GM21367 (cell line): ENCODE results near the gene CACNA2D3.

Experiments used
- ATAC-seq: cut with Tn5 transposase; IDR thresholded peaks from one replicate; pipeline ENCODE4 v1.9.1; 2021; ENCODE audit not compliant: unreplicated experiment

CACNA2D3 gene

GRCh38 chr3:54361746-54362283, 239.5 kb downstream of the CACNA2D3 start:
- no peak for ATAC-seq

DNA sequence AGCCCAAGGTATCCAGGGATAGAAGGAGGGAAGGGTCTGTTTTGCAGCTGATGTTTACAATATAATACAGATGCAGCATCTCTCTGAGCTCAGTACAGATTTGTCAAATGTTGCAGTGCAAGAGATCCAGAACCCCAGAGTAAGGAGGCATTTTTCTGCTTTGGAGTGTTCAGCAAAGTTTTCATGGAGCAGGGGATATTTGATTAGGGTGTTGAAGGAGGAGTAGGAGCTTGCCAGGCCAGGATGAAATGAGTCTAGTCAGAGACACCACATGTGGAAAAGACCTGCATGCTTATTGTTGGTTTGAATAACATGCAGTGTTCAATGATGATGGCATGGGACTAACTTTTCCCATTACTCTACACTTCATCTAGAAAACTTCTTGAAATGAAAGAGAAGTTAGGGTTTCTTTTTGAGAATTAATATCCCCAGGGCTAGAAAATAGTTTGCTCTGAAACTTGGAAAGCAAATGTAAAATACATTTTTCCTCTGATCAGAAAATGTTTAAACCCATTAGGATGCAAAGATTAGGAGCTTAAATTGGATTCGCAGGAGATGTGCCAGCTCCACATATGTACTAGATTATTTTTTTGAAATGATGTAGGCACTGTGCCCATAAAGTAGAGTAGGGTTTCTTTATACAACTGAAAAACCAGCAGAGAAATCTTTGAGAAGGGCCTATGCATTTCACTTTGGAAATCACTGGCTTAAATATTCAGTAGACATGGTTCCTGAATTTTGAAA, 243.8 kb downstream of the CACNA2D3 start:
- no peak for ATAC-seq

- ATAC-seq, result no peak
These were observed 244.5 kb downstream of the CACNA2D3 start for GRCh38 chr3:54366839-54367238.

- no peak for ATAC-seq
These were observed 249.9 kb downstream of the CACNA2D3 start for GRCh38 chr3:54372232-54372631.

- no peak for ATAC-seq
These were observed 252.0 kb downstream of the CACNA2D3 start for GRCh38 chr3:54374214-54374852.

DNA sequence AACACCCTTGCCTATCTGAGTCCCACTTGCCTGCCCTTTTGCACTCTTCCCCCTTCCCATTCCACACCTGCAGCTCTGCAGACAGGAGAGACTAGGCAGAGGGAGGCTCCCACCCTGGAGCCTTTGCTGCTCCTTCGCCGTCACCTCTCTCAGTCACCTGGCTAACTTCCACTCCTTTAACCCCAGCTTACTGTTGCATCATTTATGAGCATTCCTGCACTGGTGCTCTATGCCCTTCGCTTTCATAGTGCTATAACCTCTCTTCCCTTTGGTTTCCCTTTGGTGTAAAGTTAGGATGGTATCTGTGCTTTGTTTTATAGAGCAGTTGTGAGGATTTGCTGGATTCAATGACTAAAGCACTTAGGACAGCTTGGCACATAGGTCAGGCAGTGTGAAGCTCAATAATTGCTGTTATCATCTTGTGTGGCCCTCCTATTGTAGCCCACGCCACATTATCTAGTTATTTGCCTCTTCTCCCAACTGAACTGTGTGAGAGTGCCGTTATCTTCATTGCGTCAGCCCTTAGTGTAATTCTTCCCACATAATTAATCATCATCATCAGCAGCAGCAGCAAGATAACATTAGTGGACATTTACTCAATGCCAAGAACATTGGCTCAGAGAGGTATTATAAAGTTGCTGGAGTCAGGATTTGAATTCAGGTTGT, 253.9 kb downstream of the CACNA2D3 start:
- ATAC-seq, result no peak

DNA sequence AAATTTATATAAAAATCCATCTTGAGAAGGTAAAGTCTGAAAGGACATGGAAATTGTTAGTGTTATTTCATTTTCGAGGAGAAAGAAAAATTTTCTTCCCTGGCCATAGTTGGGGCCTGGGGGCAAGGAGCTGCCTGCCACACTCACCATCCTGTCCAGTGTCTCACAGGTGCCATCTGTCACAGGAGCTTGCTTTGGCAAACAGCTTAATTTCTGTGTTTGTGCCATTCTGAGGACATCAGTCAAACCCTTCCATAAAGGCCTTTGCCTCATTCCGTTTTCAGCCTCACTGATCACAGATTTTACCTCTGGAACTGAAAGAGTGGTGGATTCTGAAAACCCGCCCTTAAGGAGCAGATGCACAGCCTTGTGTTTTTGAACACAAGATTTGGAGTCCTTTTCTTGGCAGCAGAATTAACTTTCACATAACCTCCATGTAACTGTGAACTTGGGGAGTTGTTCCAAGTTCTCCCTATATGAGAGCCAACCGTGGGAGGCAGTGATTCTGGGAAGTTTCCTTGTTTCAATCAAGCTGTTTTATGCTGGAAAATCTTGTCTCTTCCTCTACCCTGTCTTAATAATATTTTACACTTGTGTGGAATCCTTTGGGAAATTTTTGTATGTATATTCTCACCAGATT, 254.7 kb downstream of the CACNA2D3 start:
- no peak for ATAC-seq

- ATAC-seq, result no peak
These were observed 255.8 kb downstream of the CACNA2D3 start for GRCh38 chr3:54378184-54378583.

DNA sequence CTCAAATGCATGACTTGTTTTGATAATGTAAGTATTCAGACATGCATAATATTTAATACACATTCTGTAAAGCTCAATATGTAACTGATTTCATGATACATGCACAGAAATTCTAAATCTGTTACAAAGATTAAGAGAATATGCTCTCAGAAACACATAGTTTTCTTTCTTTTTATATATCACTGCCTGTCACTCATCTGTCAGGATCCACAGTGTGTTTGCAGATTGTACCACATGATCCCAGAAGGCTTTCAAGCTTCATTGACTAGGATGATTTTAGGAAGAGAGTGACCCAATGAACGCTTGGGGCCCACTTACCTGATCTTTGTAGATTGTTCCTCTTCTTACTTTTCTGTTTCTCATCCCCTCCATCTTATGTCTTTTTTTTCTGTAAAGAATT, 261.9 kb downstream of the CACNA2D3 start:
- no peak for ATAC-seq

GRCh38 chr3:54390582-54390981, 268.2 kb downstream of the CACNA2D3 start:
- ATAC-seq, result no peak

DNA sequence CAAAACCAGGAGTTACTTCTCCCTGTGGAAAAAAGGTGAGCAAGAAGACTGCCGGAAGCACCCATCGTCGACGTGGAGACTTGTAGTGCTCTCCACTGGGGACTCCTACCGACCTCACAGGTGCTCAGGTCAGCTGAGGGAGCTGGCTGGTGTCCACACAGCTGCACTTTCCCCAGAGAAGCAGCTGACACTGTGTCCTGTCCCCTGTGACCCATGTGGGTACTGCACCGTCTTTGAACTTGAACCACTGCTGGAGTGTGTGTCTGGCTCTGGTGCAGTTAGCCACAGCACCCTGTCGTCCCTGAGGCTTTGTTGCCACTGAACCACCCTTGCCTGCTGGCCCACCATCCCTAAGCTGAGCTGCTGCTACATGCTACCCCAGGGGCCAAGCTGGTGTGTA, 270.8 kb downstream of the CACNA2D3 start:
- ATAC-seq, result no peak

- no peak for ATAC-seq
These were observed 286.0 kb downstream of the CACNA2D3 start for GRCh38 chr3:54408328-54408727.

DNA sequence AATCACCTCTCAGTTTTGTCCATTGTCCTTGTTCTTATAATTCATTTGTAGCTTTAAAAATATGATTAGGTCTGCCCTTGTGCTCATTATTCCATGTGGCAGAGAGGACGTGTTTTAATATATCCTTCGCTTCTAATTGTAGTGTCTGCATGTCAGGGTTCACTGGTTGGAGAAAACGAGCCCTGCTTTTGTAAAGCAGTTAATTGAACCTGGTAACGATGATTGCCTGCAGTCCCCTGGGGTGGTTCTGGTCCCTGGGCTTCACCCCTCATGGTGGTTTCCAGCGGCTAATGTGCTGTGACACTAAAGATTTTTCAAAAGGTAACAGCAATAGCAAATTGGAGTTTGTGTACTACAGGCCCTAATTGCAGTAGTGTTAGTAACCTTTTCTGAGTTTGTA, 299.6 kb downstream of the CACNA2D3 start:
- no peak for ATAC-seq

- no peak for ATAC-seq
These were observed 301.9 kb downstream of the CACNA2D3 start for GRCh38 chr3:54424292-54424691.

DNA sequence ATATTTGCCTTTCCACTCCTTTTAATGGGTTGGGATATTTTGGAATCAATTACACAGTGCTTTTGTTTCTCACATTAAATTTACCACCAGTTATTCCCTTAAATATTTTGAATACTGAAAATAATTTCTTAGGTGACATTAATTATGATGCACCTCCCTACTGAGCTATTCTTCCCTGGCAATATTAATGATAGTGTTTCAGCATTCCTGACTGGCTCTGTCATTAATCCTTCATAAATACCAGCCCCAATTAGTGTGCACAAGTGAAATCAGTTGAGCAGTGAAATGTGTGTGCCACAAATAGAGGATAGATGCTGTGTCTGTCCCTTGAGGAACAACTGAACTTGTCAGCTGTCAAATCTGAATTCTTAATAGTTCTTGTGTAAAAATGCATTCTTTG, 304.0 kb downstream of the CACNA2D3 start:
- ATAC-seq, result no peak

- no peak for ATAC-seq
These were observed 305.1 kb downstream of the CACNA2D3 start for GRCh38 chr3:54427501-54427900.

- ATAC-seq, result no peak
These were observed 305.9 kb downstream of the CACNA2D3 start for GRCh38 chr3:54427941-54428871.

DNA sequence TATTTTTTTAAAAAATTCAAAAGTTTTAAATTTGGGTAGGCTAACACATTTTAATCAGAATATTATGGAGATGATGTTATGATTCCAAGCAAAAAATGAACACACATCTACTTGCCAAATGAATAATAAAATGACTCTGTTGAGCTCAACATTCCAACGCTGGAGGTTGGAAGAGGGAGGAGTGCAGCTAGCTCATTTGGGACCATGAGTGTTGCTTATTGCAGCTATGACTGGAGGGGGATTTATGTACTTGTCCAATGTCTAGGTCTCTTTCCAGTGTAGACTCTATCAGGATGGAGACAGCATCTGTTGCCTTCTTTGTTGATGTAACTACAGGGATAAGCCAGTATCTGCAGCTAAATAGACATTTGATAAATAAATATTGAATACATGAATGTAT, 310.6 kb downstream of the CACNA2D3 start:
- no peak for ATAC-seq

DNA sequence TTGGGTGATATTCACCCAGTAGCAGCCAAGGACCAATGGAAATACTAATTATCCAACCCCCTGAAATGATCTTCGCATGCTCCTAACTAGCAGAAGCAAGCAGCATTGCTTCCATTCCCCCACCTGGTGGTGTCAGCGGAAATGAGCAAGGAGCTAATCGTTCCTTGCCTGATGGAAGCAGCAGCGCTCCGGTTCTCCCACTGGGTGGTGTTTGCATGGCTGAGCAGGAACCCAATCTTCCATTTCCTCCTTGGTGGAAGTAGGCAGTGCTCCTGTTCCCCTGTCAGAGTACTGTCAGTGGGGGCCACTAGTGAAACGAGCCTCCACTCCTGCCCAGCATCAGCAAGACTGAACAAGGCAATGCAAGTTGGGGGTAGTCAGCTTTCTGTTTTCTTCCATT, 311.5 kb downstream of the CACNA2D3 start:
- no peak for ATAC-seq

DNA sequence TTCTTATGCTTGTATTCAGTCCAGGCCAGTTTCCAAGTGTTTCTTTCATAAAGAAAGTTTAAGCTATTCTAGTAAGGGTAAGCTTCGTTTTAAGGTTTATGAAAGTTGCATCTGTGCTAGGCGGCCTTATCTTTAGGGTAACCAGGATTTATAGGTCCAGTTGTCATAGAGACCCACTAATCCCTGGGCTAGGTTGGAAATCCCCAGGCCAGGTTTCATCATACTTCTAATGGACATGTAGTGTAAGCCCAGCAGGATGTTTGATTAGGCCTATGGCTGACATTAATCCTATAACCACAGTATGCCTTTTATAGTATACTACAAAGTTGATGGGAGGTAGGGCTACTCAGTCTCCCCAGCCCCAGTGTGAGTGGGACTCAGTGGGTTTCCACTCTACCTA, 312.4 kb downstream of the CACNA2D3 start:
- ATAC-seq, result no peak
